ENCODE measurements around the gene SMYD3. TPM values are rescaled to one million over a fixed set of nuclear protein-coding genes. Genes with fewer than 3 reads are reported as not detected.
A peak's percentile ranks its signal among the peaks of the same experiment; 100 is the strongest.

SMYD3 gene
- total RNA-seq, 1 donor from 2014 or later, result 34.9 TPM

DNA sequence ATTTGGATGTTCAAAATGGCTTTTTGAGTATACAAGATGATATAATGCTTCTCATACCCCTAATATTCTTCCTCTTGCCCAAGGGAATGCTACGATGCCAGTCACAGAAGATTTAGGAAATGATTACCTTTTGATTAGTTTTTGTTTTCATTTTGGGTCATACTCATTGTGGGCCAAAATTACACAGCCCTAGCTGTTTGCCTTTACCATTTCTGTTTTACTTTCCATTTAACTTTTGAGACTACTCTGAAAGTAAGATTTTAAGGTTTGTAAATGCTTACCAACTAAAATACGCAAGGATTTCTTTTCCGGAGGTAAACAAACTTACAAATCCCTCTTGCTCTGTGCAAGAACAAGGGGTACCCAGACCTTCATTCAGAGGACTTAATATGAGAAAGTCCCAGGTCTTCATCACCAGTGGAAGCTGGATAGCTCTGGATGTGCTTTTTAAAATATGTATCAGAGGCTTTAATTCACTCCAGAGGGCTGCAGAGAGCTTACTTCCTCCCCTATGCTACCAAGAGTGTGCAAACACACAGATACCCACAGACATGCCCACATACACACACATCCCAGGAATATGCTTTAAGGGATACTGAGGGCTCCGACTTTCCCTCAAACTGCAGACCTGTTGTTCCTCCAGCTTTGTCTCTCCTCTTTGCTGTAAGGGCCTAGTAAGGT, 631.4 kb downstream of the SMYD3 start:
- peaks cover 58% of the 10 kb centered on the region for H3K4me1 Mint-ChIP-seq
- H3K27ac Mint-ChIP-seq, result no peak overlapping the region
- H3K27me3 Mint-ChIP-seq (ENCODE audit: low read depth), result no peaks in the 10 kb centered on the region
- TF ChIP-seq, protein P1, sequence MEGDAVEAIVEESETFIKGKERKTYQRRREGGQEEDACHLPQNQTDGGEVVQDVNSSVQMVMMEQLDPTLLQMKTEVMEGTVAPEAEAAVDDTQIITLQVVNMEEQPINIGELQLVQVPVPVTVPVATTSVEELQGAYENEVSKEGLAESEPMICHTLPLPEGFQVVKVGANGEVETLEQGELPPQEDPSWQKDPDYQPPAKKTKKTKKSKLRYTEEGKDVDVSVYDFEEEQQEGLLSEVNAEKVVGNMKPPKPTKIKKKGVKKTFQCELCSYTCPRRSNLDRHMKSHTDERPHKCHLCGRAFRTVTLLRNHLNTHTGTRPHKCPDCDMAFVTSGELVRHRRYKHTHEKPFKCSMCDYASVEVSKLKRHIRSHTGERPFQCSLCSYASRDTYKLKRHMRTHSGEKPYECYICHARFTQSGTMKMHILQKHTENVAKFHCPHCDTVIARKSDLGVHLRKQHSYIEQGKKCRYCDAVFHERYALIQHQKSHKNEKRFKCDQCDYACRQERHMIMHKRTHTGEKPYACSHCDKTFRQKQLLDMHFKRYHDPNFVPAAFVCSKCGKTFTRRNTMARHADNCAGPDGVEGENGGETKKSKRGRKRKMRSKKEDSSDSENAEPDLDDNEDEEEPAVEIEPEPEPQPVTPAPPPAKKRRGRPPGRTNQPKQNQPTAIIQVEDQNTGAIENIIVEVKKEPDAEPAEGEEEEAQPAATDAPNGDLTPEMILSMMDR (IDR thresholded peaks at IDR 0.05; ENCODE audit: unreplicated experiment), result no peak
- no peak for DNase-seq (ENCODE audit: low spot score in 2 of 2, unreplicated experiment in 2 of 2)
- no peak overlapping the region for H3K4me3 Mint-ChIP-seq
- no peaks in the 10 kb centered on the region for H3K9me3 Mint-ChIP-seq
- H3K36me3 Mint-ChIP-seq, result no peaks in the 10 kb centered on the region

DNA sequence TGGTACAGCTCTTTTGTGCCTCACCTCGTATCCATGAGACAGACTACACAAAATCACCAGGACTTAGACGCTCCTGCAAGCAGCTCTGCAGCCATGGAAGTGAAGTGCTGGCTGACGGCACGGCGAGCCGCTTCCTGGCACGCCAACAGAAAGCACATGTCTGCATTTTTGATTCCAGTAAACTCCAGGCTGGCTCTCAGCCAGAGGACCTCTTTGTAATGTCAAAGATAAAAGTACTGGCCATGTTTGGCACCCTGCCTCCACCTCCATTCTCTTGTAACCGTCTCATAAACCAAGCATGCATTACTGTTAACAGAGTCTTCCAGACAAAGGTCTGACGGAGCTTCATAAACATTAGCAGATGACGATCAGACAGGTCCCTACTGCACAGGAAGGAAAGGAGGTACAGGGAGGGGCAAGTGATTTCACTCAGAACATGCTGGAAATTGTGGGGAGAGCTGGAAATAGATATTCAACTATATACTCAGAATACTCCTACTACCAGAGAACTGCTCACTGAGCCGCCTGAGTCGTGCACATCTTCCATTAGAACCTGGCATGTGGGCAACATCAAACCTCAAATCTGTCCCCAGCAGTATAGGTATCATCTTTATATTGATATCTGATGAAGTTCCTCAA, 632.0 kb downstream of the SMYD3 start:
- Mint-ChIP-seq H3K36me3 (no peaks in the 10 kb centered on the region), H3K27ac (no peak overlapping the region), H3K9me3 (no peaks in the 10 kb centered on the region), H3K4me1 (peaks cover 62% of the 10 kb centered on the region), H3K4me3 (peak overlapping the region; percentile 36), H3K27me3 (ENCODE audit: low read depth) (no peaks in the 10 kb centered on the region)
- peak; percentile 75 to 87 for DNase-seq (ENCODE audit: low spot score in 2 of 2, unreplicated experiment in 2 of 2)
- TF ChIP-seq, protein P1 (IDR thresholded peaks at IDR 0.05; ENCODE audit: unreplicated experiment), result no peak

DNA sequence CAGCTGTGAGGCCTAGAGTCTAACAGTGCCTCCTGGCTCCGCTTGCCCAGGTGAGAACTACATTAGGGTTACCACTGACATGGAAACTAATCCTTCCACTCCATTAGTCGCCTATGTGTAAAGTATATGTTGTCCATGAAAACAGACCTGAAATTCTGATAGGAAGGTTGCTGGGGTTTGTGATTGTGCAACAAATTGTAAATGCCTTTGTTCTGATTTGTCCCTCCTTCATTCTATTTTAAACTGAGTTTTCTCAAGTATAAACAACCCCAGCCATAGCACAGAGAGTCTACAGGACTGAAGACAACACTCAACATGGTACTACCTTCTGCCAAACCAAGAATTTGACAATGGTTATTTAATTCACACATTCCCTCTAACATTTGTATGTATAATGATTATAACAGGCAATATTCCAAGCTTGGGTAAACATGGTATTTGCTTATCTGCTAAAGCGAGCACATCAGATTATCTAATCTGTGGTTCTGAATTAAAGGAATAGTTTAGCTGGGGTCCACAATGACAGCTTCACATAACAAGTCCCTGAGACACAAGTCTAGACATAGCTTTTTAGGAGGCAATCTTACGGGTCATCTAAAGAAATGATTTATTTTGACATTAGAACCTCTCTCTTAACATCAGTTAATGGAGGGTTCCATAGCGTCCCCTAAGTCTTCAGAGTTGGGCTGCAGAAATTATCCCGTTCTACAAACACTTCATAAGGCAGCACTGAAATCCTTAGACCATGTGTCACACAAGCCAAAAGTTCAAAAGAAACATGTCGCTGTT, 633.0 kb downstream of the SMYD3 start:
- Mint-ChIP-seq H3K27ac (no peak overlapping the region), H3K27me3 (ENCODE audit: low read depth) (no peaks in the 10 kb centered on the region), H3K4me3 (no peak overlapping the region), H3K36me3 (no peaks in the 10 kb centered on the region), H3K4me1 (peaks cover 70% of the 10 kb centered on the region), H3K9me3 (no peaks in the 10 kb centered on the region)
- no peak for DNase-seq (ENCODE audit: low spot score in 2 of 2, unreplicated experiment in 2 of 2)
- TF ChIP-seq, protein P1 (IDR thresholded peaks at IDR 0.05; ENCODE audit: unreplicated experiment), result no peak

DNA sequence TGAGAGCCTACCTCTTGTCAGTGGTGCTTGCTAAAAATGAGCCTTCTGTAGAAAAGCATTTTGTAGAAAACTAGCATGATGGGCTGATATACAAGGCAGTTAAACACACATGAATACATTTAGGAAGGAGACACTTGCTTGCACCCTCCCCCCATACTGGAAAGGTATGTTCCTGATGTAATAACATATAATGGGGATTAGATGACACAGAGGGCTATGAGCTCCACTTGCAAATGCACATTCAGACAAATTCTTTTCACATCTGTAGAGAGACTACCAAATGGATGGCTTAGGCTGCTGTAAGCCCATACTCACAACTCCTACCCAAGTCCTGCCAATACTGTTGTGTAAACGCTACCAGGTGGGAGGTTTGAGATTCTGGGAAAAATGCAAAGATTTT, 634.0 kb downstream of the SMYD3 start:
- H3K4me1 Mint-ChIP-seq, result peaks cover 70% of the 10 kb centered on the region
- H3K27me3 Mint-ChIP-seq (ENCODE audit: low read depth), result no peaks in the 10 kb centered on the region
- H3K4me3 Mint-ChIP-seq, result no peak overlapping the region
- peak overlapping the region; percentile 65 for H3K27ac Mint-ChIP-seq
- H3K9me3 Mint-ChIP-seq, result no peaks in the 10 kb centered on the region
- no peaks in the 10 kb centered on the region for H3K36me3 Mint-ChIP-seq
- TF ChIP-seq, protein P1 (IDR thresholded peaks at IDR 0.05; ENCODE audit: unreplicated experiment), result no peak
- no peak for DNase-seq (ENCODE audit: low spot score in 2 of 2, unreplicated experiment in 2 of 2)

DNA sequence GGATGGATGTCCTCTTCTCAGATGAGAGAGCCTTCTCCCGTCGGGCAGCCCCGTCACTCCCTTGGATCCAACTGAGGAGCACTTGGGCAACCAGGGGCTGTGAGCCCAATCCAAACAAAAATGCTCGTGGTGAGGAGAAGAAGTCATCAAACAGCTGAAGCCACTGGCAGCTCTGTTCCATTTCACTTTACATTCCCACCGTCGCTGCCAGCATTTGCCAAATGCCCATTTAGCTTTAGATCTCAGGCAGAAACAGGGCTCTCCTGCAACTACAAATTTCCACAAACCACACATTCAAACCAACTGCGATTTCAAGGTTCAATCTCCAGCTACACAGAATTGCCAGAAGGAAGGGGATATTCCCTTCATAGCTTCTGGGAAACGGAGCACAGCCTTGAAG, 634.6 kb downstream of the SMYD3 start:
- TF ChIP-seq, protein P1 (IDR thresholded peaks at IDR 0.05; ENCODE audit: unreplicated experiment), result no peak
- no peaks in the 10 kb centered on the region for H3K36me3 Mint-ChIP-seq
- H3K4me3 Mint-ChIP-seq, result no peak overlapping the region
- H3K27ac Mint-ChIP-seq, result peak overlapping the region; percentile 65
- no peaks in the 10 kb centered on the region for H3K9me3 Mint-ChIP-seq
- DNase-seq (ENCODE audit: low spot score in 2 of 2, unreplicated experiment in 2 of 2), result no peak
- H3K4me1 Mint-ChIP-seq, result peaks cover 70% of the 10 kb centered on the region
- H3K27me3 Mint-ChIP-seq (ENCODE audit: low read depth), result no peaks in the 10 kb centered on the region

Data from mesothelial cell of epicardium (in vitro differentiated cells).